ENCODE measurements around the gene SORCS2. TPM values are rescaled to one million over a fixed set of nuclear protein-coding genes. Genes with fewer than 3 reads are reported as not detected.

Gene SORCS2
- total RNA-seq, 1 donor from 2014 or later: 29.5 TPM

GRCh38 chr4:7773401-7774180, 581.3 kb downstream of the SORCS2 start:
- peaks cover 84% of the 10 kb centered on the region for H3K9me3 Mint-ChIP-seq (ENCODE audit: unreplicated experiment)
- TF ChIP-seq CTCF (IDR thresholded peaks at IDR 0.05; ENCODE audit: partially characterized antibody, unreplicated experiment): no peak
- H3K4me1 Mint-ChIP-seq (ENCODE audit: low read depth, unreplicated experiment): peaks cover 60% of the 10 kb centered on the region

GRCh38 chr4:7774301-7775294, 582.3 kb downstream of the SORCS2 start:
- no peak for TF ChIP-seq CTCF (IDR thresholded peaks at IDR 0.05; ENCODE audit: partially characterized antibody, unreplicated experiment)
- H3K4me1 Mint-ChIP-seq (ENCODE audit: low read depth, unreplicated experiment): peaks cover 62% of the 10 kb centered on the region

More at GRCh38 chr4:7773401-7774180, 581.3 kb downstream of the SORCS2 start:
- H3K4me3 Mint-ChIP-seq (ENCODE audit: unreplicated experiment): no peak overlapping the region
- H3K27me3 Mint-ChIP-seq (ENCODE audit: unreplicated experiment): peaks cover 62% of the 10 kb centered on the region
- H3K36me3 Mint-ChIP-seq (ENCODE audit: unreplicated experiment): peaks cover 19% of the 10 kb centered on the region
- H3K27ac Mint-ChIP-seq (ENCODE audit: unreplicated experiment): peak overlapping the region; percentile 36
- DNase-seq: no peak

GRCh38 chr4:7775396-7775795, 583.1 kb downstream of the SORCS2 start:
- Mint-ChIP-seq H3K36me3 (ENCODE audit: unreplicated experiment) (peaks cover 13% of the 10 kb centered on the region), H3K27ac (ENCODE audit: unreplicated experiment) (peak overlapping the region; percentile 52), H3K9me3 (ENCODE audit: unreplicated experiment) (peaks cover 79% of the 10 kb centered on the region), H3K4me3 (ENCODE audit: unreplicated experiment) (peak overlapping the region; percentile 30), H3K27me3 (ENCODE audit: unreplicated experiment) (peaks cover 49% of the 10 kb centered on the region), H3K4me1 (ENCODE audit: low read depth, unreplicated experiment) (peaks cover 59% of the 10 kb centered on the region)
- no peak for TF ChIP-seq CTCF (IDR thresholded peaks at IDR 0.05; ENCODE audit: partially characterized antibody, unreplicated experiment)
- DNase-seq: no peak

More at GRCh38 chr4:7774301-7775294, 582.3 kb downstream of the SORCS2 start:
- peak overlapping the region; percentile 46 for H3K4me3 Mint-ChIP-seq (ENCODE audit: unreplicated experiment)
- H3K27me3 Mint-ChIP-seq (ENCODE audit: unreplicated experiment): peaks cover 57% of the 10 kb centered on the region
- DNase-seq: no peak
- H3K9me3 Mint-ChIP-seq (ENCODE audit: unreplicated experiment): peaks cover 83% of the 10 kb centered on the region
- H3K36me3 Mint-ChIP-seq (ENCODE audit: unreplicated experiment): peaks cover 19% of the 10 kb centered on the region
- peak overlapping the region; percentile 70 for H3K27ac Mint-ChIP-seq (ENCODE audit: unreplicated experiment)

- H3K27me3 Mint-ChIP-seq (ENCODE audit: unreplicated experiment): peaks cover 45% of the 10 kb centered on the region
- H3K4me3 Mint-ChIP-seq (ENCODE audit: unreplicated experiment): no peak overlapping the region
- H3K4me1 Mint-ChIP-seq (ENCODE audit: low read depth, unreplicated experiment): peaks cover 61% of the 10 kb centered on the region
- H3K27ac Mint-ChIP-seq (ENCODE audit: unreplicated experiment): peak overlapping the region; percentile 60
- H3K9me3 Mint-ChIP-seq (ENCODE audit: unreplicated experiment): peaks cover 70% of the 10 kb centered on the region
- TF ChIP-seq CTCF (IDR thresholded peaks at IDR 0.05; ENCODE audit: partially characterized antibody, unreplicated experiment): no peak
- H3K36me3 Mint-ChIP-seq (ENCODE audit: unreplicated experiment): peaks cover 6% of the 10 kb centered on the region
- no peak for DNase-seq
Measured at GRCh38 chr4:7777017-7777710, 584.8 kb downstream of the SORCS2 start.
